ENCODE measurements around the gene ABCA10. TPM values are rescaled to one million over a fixed set of nuclear protein-coding genes. Genes with fewer than 3 reads are reported as not detected.
"Not testable (repeated sequence)": the region's sequence is repeated elsewhere in the genome, so short reads cannot be mapped to it uniquely, and the experiment has no call there.

ABCA10 gene
- total RNA-seq, 4 donors from 2014 or later, result 11.1 to 32.8 (median 21.7) TPM

DNA sequence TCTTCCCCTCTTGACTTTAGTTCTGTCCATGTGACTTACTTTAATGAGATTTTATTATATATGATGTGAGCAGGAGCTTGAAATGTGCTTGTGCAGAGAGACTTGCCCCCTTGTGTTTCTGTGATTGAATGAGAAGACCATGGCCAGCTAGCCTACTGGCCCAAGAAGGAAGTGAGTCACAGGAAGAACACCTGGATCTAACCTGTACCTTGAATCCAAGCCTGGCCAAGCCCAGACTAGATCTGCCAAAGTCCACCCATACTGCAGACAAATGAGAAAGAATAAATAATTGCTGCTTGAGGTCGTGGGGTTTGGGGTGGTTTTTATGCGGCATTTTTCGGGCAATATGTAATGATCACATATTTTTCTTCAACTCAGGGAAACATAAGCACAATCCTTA is 9.6 kb downstream of the ABCA10 start:
- intact Hi-C loops (cut with DNase I; ENCODE audit: low total_unique reads), result no loop called here
- Histone ChIP-seq H3K4me1 (no peaks in the 10 kb centered on the region), H3K9me3 (no peaks in the 10 kb centered on the region), H3K36me3 (no peaks in the 10 kb centered on the region), H3K4me3 (no peak overlapping the region), H3K27me3 (no peaks in the 10 kb centered on the region), H3K27ac (no peak overlapping the region)
- TF ChIP-seq POLR2A (IDR thresholded peaks at IDR 0.05), result no peak
- TF ChIP-seq, protein P1, sequence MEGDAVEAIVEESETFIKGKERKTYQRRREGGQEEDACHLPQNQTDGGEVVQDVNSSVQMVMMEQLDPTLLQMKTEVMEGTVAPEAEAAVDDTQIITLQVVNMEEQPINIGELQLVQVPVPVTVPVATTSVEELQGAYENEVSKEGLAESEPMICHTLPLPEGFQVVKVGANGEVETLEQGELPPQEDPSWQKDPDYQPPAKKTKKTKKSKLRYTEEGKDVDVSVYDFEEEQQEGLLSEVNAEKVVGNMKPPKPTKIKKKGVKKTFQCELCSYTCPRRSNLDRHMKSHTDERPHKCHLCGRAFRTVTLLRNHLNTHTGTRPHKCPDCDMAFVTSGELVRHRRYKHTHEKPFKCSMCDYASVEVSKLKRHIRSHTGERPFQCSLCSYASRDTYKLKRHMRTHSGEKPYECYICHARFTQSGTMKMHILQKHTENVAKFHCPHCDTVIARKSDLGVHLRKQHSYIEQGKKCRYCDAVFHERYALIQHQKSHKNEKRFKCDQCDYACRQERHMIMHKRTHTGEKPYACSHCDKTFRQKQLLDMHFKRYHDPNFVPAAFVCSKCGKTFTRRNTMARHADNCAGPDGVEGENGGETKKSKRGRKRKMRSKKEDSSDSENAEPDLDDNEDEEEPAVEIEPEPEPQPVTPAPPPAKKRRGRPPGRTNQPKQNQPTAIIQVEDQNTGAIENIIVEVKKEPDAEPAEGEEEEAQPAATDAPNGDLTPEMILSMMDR (IDR thresholded peaks at IDR 0.05), result no peak
- no peak for DNase-seq

DNA sequence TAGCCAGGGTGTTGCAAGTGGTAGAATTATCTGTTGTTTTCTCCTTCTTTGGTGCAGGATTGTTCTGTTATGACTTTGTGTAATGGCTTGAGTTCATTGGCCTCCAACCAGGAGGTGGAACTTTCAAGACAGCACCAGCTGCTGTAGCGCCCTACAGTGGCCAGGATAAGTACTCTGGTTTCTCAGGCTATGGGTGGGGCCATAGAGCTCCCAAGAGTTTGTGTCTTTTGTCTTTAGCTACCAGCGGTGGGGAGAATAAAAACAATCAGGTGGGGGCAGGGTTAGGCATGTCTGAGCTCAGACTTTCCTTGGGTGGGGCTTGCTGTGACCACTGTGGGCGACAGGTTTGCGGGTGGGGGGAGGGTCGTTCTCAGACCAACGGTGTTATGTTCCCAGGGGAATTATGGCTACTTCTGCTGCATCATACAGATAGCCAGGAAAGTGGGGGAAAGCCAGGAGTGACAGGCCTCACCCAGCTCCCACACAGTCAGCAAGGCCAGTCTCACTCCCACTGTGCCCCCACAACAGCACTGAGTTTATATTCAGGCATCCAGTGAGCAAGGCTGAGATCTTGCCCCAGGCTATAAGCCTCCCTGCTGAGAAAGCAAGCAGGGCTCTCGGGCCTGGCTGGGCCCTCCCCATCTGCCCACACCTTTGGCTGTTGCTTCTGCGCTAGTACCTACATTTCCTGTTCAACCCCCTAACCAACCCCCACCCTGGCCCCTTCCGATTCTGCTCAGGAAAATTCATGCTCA is 15.4 kb downstream of the ABCA10 start:
- TF ChIP-seq, protein P1 (IDR thresholded peaks at IDR 0.05), result no peak
- TF ChIP-seq POLR2A (IDR thresholded peaks at IDR 0.05), result no peak
- Histone ChIP-seq H3K9me3 (no peaks in the 10 kb centered on the region), H3K27ac (no peak overlapping the region), H3K4me1 (no peaks in the 10 kb centered on the region), H3K36me3 (no peaks in the 10 kb centered on the region), H3K27me3 (no peaks in the 10 kb centered on the region), H3K4me3 (no peak overlapping the region)
- intact Hi-C loops (cut with DNase I; ENCODE audit: low total_unique reads), result no loop called here
- no peak for DNase-seq

DNA sequence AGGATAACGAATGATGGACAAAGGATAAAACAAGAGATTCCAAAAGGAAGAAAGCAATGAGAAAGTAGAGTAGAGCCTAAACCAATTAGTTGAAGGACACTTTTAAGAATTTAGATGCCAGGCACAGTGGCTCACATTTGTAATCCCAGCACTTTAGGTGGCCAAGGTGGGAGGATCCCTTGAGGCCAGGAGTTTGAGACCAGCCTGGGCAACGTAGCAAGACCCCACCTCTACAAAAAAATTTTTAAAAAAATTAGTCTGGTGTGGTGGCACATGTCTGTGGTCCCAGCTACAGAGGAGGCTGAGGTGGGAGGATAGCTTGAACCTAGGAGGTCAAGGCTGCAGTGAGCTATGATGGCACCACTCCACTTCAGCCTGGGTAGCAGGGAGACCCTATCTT is 20.0 kb downstream of the ABCA10 start:
- Histone ChIP-seq H3K36me3 (no peaks in the 10 kb centered on the region), H3K4me1 (no peaks in the 10 kb centered on the region), H3K27me3 (no peaks in the 10 kb centered on the region), H3K9me3 (no peaks in the 10 kb centered on the region), H3K27ac (no peak overlapping the region), H3K4me3 (no peak overlapping the region)
- DNase-seq, result no peak
- intact Hi-C loops (cut with DNase I; ENCODE audit: low total_unique reads), result no loop called here
- TF ChIP-seq, protein P1 (IDR thresholded peaks at IDR 0.05), result no peak
- no peak for TF ChIP-seq POLR2A (IDR thresholded peaks at IDR 0.05)

DNA sequence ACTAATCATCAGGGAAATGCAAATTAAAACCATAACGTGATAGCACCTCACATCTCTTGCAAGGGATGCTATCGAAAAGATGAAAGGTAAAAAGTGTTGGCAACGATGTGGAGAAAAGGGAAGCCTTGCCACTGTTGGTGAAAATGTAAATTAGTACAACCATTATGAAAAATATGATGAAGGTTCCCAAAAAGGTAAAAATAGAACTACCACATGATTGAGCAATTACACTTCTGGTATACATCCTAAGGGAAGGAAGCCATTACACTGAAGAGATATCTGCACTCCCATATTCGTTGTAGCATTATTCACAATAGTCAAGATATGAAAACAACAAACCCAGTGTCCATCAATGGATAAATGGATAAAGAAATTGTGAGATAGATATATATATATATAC is 21.5 kb downstream of the ABCA10 start:
- Histone ChIP-seq H3K36me3 (no peaks in the 10 kb centered on the region), H3K4me3 (no peak overlapping the region), H3K4me1 (no peaks in the 10 kb centered on the region), H3K9me3 (no peaks in the 10 kb centered on the region), H3K27me3 (no peaks in the 10 kb centered on the region), H3K27ac (no peak overlapping the region)
- no peak for DNase-seq
- intact Hi-C loops (cut with DNase I; ENCODE audit: low total_unique reads), result no loop called here
- TF ChIP-seq, protein P1 (IDR thresholded peaks at IDR 0.05), result no peak
- TF ChIP-seq POLR2A (IDR thresholded peaks at IDR 0.05), result no peak

DNA sequence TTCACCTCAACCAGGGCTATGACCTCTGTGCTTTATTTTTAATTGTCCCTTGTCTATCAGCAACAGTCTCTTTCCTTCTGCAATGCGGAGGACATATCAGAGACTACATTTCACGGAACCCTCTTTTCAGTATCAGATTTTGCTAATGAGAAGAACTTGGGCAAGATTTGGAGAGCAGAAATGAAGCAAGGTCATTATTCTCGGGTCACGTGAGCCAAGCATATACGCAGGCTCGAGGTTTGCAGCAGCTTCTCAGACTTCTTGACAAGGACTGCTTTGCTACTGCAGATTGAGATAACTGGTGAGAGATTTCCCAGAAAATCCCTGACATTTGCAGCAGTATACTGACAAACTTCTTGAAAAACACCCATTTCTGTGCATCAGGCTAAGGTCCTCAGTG is 30.4 kb downstream of the ABCA10 start:
- no peaks in the 10 kb centered on the region for H3K36me3 ChIP-seq
- DNase-seq, result no peak
- TF ChIP-seq, protein P1 (IDR thresholded peaks at IDR 0.05), result no peak
- TF ChIP-seq POLR2A (IDR thresholded peaks at IDR 0.05), result no peak
- no peaks in the 10 kb centered on the region for H3K9me3 ChIP-seq
- no peak overlapping the region for H3K27ac ChIP-seq
- no peaks in the 10 kb centered on the region for H3K27me3 ChIP-seq
- H3K4me3 ChIP-seq, result no peak overlapping the region
- intact Hi-C loops (cut with DNase I; ENCODE audit: low total_unique reads), result no loop called here
- H3K4me1 ChIP-seq, result no peaks in the 10 kb centered on the region

DNA sequence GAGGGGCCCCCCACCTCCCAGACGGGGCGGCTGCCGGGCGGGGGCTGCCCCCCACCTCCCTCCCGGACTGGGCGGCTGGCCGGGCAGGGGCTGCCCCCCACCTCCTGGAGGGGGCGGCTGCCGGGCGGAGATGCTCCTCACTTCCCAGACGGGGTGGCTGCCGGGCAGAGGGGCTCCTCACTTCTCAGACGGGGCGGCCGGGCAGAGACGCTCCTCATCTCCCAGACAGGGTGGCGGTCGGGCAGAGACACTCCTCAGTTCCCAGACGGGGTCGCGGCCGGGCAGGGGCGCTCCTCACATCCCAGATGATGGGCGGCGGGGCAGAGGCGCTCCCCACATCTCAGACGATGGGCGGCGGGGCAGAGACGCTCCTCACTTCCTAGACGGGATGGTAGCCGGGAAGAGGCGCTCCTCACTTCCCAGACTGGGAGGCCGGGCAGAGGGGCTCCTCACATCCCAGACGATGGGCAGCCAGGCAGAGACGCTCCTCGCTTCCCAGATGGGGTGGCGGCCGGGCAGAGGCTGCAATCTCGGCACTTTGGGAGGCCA is 32.4 kb downstream of the ABCA10 start:
- H3K4me1 ChIP-seq; H3K27me3 ChIP-seq; DNase-seq; intact Hi-C loops (cut with DNase I; ENCODE audit: low total_unique reads); H3K9me3 ChIP-seq; H3K36me3 ChIP-seq; H3K27ac ChIP-seq; H3K4me3 ChIP-seq: not testable (repeated sequence)
